ENCODE results near the gene PTPRT. TPM values are rescaled to one million over a fixed set of nuclear protein-coding genes. Genes with fewer than 3 reads are reported as not detected.
A peak's percentile ranks its signal among the peaks of the same experiment; 100 is the strongest.

PTPRT gene
- total RNA-seq, 2 experiments from 2014 or later, result not detected

DNA sequence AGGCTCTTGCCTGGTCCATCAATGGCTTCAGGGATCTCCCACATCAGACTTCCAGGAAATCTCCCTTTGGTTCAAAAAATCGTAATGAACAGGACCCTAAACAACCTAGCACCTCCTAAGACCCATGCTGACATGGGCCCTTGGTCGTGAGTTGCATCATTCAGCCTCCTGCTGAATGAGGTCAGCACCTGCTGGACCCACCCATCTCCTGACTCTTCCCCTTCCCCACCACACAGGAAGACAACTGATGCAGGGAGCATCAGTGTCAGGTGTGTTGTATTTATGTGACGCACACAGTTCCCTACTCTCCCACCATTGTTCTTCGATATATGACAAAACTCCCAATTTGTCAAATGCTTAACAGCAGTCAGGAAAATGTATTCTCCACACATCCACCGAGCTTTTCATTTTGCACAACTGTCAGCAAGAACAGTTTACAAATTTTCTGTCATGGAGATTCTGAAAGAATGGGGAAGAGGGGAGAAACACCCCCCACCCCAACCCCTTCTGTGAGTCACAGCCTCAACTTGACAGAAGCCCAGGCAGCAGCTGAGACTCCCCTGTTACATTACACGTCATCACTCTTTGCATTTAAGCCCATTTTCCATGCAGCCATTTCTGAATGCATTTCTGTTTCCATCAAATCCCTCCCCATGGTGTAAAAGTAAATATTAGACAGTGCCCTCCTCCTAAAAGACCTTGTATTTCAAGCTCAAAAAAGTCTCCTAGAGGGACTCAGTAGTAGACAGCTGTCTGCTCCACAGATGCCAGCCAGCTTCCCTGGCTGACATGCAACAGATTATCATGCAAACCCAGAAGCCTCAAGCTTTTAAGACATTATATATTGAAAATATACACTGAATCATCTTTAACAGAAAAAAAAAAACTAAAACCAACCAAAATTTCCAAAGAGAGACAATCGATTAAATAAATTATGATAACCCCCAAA, 577.5 kb downstream of the PTPRT start:
- Mint-ChIP-seq H3K4me1 (ENCODE audit: low read depth) (no peaks in the 10 kb centered on the region), H3K9me3 (peaks cover 14% of the 10 kb centered on the region), H3K4me3 (no peak overlapping the region), H3K36me3 (ENCODE audit: low read depth) (no peaks in the 10 kb centered on the region), H3K27me3 (ENCODE audit: low read depth) (no peaks in the 10 kb centered on the region), H3K27ac (no peak overlapping the region)
- CTCF ChIA-PET, result no interaction called here
- intact Hi-C loops (cut with micrococcal nuclease), result no loop called here
- no peak for DNase-seq

DNA sequence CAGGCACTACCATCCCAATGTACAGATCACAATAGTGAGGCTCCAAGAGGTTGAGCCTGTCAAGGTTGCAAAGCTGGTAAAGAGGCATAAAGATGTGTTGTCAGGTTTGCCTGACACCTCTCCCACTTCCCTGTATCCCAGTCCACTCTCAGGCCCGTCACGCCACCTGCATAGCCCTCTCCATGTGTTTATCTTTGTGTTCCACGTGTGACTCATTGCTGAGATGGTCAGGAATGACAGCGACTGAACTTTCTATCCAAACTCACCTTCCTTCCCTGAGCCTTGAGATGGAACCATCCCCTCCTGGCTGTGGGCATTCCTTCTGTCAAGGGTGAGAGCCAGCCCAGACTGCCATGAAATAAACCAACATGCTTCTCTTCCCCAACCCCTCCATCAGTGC, 578.3 kb downstream of the PTPRT start:
- intact Hi-C loops (cut with micrococcal nuclease), result no loop called here
- no peak overlapping the region for H3K27ac Mint-ChIP-seq
- peaks cover 14% of the 10 kb centered on the region for H3K9me3 Mint-ChIP-seq
- no peak overlapping the region for H3K4me3 Mint-ChIP-seq
- H3K4me1 Mint-ChIP-seq (ENCODE audit: low read depth), result no peaks in the 10 kb centered on the region
- CTCF ChIA-PET, result no interaction called here
- no peaks in the 10 kb centered on the region for H3K27me3 Mint-ChIP-seq (ENCODE audit: low read depth)
- no peaks in the 10 kb centered on the region for H3K36me3 Mint-ChIP-seq (ENCODE audit: low read depth)
- no peak for DNase-seq

DNA sequence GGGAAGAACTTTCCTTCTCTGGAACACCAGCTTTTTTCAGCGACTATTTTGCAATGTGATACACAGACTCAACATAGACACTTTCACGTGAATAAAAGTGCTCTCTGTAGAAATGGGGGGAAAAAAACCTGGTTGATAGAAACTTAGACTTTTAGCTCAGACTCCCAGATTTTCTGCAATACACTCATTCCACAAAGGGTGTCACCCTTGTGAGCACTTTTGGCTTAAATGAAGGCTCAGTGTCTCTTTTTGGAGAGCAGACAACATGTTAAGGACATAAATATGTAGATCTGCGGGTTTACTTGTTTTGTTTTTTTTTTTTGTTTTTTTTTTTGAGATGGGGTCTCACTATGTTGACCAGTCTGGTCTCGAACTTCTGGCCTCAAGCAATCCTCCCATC, 579.6 kb downstream of the PTPRT start:
- Mint-ChIP-seq H3K27ac (no peak overlapping the region), H3K4me3 (no peak overlapping the region), H3K4me1 (ENCODE audit: low read depth) (no peaks in the 10 kb centered on the region), H3K27me3 (ENCODE audit: low read depth) (peaks cover 4% of the 10 kb centered on the region), H3K36me3 (ENCODE audit: low read depth) (no peaks in the 10 kb centered on the region), H3K9me3 (peaks cover 14% of the 10 kb centered on the region)
- intact Hi-C loops (cut with micrococcal nuclease), result no loop called here
- CTCF ChIA-PET, result interaction anchor here (0.7 kb wide), 1 partner anchor 187 kb away, joined by 4 read pairs; no protein-coding TSS in a partner anchor
- no peak for DNase-seq

DNA sequence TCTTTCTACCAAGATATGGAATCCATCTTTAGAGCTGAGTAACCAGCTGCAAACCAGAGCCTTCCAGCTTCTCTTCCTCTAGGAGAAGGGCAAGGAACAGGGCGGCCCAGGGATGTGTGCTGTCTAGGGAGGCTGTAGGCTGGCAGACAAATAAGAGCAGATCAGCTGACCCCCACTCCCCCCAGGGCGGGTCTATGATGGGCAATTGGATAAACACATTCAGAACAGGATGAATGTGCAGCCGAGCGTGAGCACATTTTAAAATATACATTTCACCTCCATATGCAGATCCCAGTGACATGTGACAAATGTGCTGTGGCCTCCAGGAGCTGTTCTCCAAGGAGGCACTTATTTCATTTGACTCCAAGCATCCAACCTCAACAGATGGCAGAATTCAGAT, 580.1 kb downstream of the PTPRT start:
- CTCF ChIA-PET, result interaction anchor here (0.7 kb wide), 1 partner anchor 186 kb away, joined by 4 read pairs; no protein-coding TSS in a partner anchor
- H3K4me3 Mint-ChIP-seq, result no peak overlapping the region
- no peaks in the 10 kb centered on the region for H3K4me1 Mint-ChIP-seq (ENCODE audit: low read depth)
- H3K9me3 Mint-ChIP-seq, result peaks cover 14% of the 10 kb centered on the region
- H3K27ac Mint-ChIP-seq, result no peak overlapping the region
- no peaks in the 10 kb centered on the region for H3K36me3 Mint-ChIP-seq (ENCODE audit: low read depth)
- peaks cover 4% of the 10 kb centered on the region for H3K27me3 Mint-ChIP-seq (ENCODE audit: low read depth)
- DNase-seq, result no peak
- intact Hi-C loops (cut with micrococcal nuclease), result no loop called here

DNA sequence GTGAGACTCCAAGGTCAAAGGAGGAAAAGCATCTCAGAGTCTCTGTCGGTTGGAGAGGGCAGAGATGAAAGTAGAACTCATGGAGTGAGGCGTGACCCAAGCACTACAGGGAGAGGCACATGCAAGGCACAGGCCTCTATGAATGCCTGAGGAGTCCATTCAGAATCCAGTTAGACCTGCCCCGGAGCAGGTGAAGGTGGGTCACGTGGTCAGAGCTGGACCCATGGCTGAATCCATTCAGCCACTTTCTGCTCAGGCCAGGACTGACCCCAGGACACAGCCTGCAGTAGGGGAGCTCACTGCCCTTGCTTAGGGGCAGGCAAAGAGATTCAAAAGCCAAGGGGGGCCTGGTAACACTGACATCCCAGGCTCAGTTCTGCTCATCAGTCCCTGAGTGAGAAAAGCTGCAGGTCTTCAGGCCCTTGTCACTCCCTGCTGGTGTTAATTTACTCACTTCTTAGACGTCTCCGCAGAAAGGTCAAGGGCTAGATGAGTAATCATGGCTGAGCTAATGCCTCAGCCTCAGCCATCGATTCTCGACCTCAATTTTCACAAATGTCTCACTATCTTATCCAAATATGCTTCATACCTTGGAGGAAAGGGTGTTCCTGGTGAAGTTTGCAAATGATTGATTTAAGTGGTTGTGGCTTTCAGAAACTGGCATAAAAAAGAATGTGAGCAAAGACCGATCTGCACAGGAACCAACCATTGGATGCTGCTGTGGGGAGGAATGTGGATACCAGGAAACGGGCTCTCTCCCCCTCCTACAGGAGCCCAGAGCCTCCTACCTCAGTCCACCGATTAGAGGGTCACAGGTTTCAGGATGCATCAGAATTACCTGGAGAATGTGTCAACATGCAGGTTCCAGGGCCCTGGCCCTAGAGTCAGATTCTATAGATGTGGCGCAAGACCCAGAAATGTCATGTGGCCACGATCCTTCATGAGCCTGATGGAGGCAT, 584.4 kb downstream of the PTPRT start:
- no peak overlapping the region for H3K4me3 Mint-ChIP-seq
- intact Hi-C loops (cut with micrococcal nuclease), result no loop called here
- no peak for DNase-seq
- no peak overlapping the region for H3K27ac Mint-ChIP-seq
- H3K27me3 Mint-ChIP-seq (ENCODE audit: low read depth), result peaks cover 5% of the 10 kb centered on the region
- no peaks in the 10 kb centered on the region for H3K36me3 Mint-ChIP-seq (ENCODE audit: low read depth)
- no peaks in the 10 kb centered on the region for H3K4me1 Mint-ChIP-seq (ENCODE audit: low read depth)
- CTCF ChIA-PET, result no interaction called here
- H3K9me3 Mint-ChIP-seq, result peaks cover 2% of the 10 kb centered on the region

- Mint-ChIP-seq H3K4me3 (no peak overlapping the region), H3K9me3 (peaks cover 2% of the 10 kb centered on the region), H3K27ac (no peak overlapping the region), H3K4me1 (ENCODE audit: low read depth) (no peaks in the 10 kb centered on the region), H3K27me3 (ENCODE audit: low read depth) (peaks cover 5% of the 10 kb centered on the region), H3K36me3 (ENCODE audit: low read depth) (no peaks in the 10 kb centered on the region)
- CTCF ChIA-PET, result no interaction called here
- DNase-seq, result no peak
- intact Hi-C loops (cut with micrococcal nuclease), result no loop called here
Observed at GRCh38 chr20:42603655-42604054, 586.1 kb downstream of the PTPRT start.

- Mint-ChIP-seq H3K4me1 (ENCODE audit: low read depth) (no peaks in the 10 kb centered on the region), H3K27ac (no peak overlapping the region), H3K36me3 (ENCODE audit: low read depth) (no peaks in the 10 kb centered on the region), H3K9me3 (no peaks in the 10 kb centered on the region), H3K27me3 (ENCODE audit: low read depth) (peaks cover 2% of the 10 kb centered on the region), H3K4me3 (no peak overlapping the region)
- intact Hi-C loops (cut with micrococcal nuclease), result no loop called here
- CTCF ChIA-PET, result no interaction called here
- DNase-seq, result no peak
Observed at GRCh38 chr20:42598581-42598980, 591.1 kb downstream of the PTPRT start.

DNA sequence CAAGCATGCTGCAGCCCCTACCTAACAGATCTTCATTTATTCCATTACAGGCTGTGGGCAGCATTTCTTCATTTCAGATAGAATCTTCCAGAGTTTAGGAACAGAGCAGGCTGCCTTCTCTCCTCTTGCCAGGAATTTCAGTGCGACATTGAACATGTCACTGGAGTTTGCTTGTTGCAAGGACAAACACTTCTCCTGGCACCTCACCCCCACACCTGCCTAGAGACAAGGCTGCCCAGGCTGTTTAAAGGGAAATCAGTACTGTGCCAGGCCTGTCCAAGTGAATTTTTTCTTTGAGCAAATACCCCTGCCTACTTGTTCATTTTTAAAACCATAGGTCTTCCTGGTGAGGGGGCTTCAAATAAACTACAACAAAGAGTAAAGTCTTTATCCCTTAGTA, 594.1 kb downstream of the PTPRT start:
- no peaks in the 10 kb centered on the region for H3K27me3 Mint-ChIP-seq (ENCODE audit: low read depth)
- H3K4me3 Mint-ChIP-seq, result no peak overlapping the region
- intact Hi-C loops (cut with micrococcal nuclease), result no loop called here
- H3K9me3 Mint-ChIP-seq, result no peaks in the 10 kb centered on the region
- CTCF ChIA-PET, result no interaction called here
- no peaks in the 10 kb centered on the region for H3K36me3 Mint-ChIP-seq (ENCODE audit: low read depth)
- H3K27ac Mint-ChIP-seq, result no peak overlapping the region
- no peaks in the 10 kb centered on the region for H3K4me1 Mint-ChIP-seq (ENCODE audit: low read depth)
- DNase-seq, result no peak

- CTCF ChIA-PET, result no interaction called here
- DNase-seq, result no peak
- no peak overlapping the region for H3K27ac Mint-ChIP-seq
- H3K36me3 Mint-ChIP-seq (ENCODE audit: low read depth), result no peaks in the 10 kb centered on the region
- intact Hi-C loops (cut with micrococcal nuclease), result no loop called here
- H3K4me3 Mint-ChIP-seq, result no peak overlapping the region
- no peaks in the 10 kb centered on the region for H3K9me3 Mint-ChIP-seq
- H3K4me1 Mint-ChIP-seq (ENCODE audit: low read depth), result no peaks in the 10 kb centered on the region
- no peaks in the 10 kb centered on the region for H3K27me3 Mint-ChIP-seq (ENCODE audit: low read depth)
Observed at GRCh38 chr20:42594659-42595058, 595.0 kb downstream of the PTPRT start.

DNA sequence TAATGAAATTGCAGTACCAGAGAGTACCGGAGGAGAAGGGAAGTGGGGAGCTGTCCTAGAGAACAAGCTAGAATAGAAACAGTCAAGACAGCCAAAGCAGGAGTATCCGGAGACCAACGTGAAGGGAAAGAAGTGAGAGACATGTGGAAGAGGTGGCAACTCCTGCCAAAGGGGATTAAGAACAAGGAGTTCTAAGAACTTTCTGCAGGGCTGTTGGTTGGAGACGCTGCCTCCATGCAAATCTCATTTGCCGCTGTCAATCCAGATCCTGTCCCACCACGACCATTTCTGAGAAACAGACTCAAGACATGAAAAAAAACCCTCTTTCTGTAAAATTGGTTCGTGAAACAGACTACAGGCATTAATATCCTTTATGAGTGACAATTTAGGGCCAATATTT, 595.7 kb downstream of the PTPRT start:
- DNase-seq, result no peak
- CTCF ChIA-PET, result no interaction called here
- H3K27me3 Mint-ChIP-seq (ENCODE audit: low read depth), result no peaks in the 10 kb centered on the region
- H3K4me3 Mint-ChIP-seq, result no peak overlapping the region
- intact Hi-C loops (cut with micrococcal nuclease), result no loop called here
- no peaks in the 10 kb centered on the region for H3K36me3 Mint-ChIP-seq (ENCODE audit: low read depth)
- no peak overlapping the region for H3K27ac Mint-ChIP-seq
- H3K9me3 Mint-ChIP-seq, result no peaks in the 10 kb centered on the region
- H3K4me1 Mint-ChIP-seq (ENCODE audit: low read depth), result no peaks in the 10 kb centered on the region

- Mint-ChIP-seq H3K27ac (peak overlapping the region; percentile 59), H3K36me3 (ENCODE audit: low read depth) (no peaks in the 10 kb centered on the region), H3K4me3 (no peak overlapping the region), H3K9me3 (no peaks in the 10 kb centered on the region), H3K27me3 (ENCODE audit: low read depth) (no peaks in the 10 kb centered on the region), H3K4me1 (ENCODE audit: low read depth) (no peaks in the 10 kb centered on the region)
- no peak for DNase-seq
- CTCF ChIA-PET, result no interaction called here
- intact Hi-C loops (cut with micrococcal nuclease), result no loop called here
Observed at GRCh38 chr20:42589976-42590639, 599.6 kb downstream of the PTPRT start.

- DNase-seq, result no peak
- Mint-ChIP-seq H3K4me1 (ENCODE audit: low read depth) (no peaks in the 10 kb centered on the region), H3K27ac (no peak overlapping the region), H3K36me3 (ENCODE audit: low read depth) (no peaks in the 10 kb centered on the region), H3K27me3 (ENCODE audit: low read depth) (no peaks in the 10 kb centered on the region), H3K9me3 (no peaks in the 10 kb centered on the region), H3K4me3 (no peak overlapping the region)
- intact Hi-C loops (cut with micrococcal nuclease), result no loop called here
- CTCF ChIA-PET, result interaction anchor here (0.7 kb wide), 1 partner anchor 354 kb away, joined by 3 read pairs; no protein-coding TSS in a partner anchor
Observed at GRCh38 chr20:42588847-42589246, 600.9 kb downstream of the PTPRT start.
